Thymus (tissue), 11 donors: Measurements from ENCODE around the gene GSTM4. TPM values are rescaled to one million over a fixed set of nuclear protein-coding genes. Genes with fewer than 3 reads are reported as not detected.
"Not testable (repeated sequence)": the region's sequence is repeated elsewhere in the genome, so short reads cannot be mapped to it uniquely, and the experiment has no call there.

Experiments used
- DNase-seq, 9 donors: peaks; one replicate each; pipeline ENCODE4 v3.0.0-alpha.2; 2013; ENCODE audit warnings: low spot score in 9 of 9, low read depth in 6 of 9, missing footprints in 1 of 9
- H3K27ac ChIP-seq, 2 donors: one replicate each; pipeline ENCODE4 v1.5.1; 2013; ENCODE audit warnings: control low read depth in 1 of 2, low read depth in 1 of 2, low read length in 1 of 2, mild to moderate bottlenecking in 1 of 2, moderate library complexity in 1 of 2
- H3K27me3 ChIP-seq, 2 donors: one replicate each; pipeline ENCODE4 v1.5.1; 2013; ENCODE audit warnings: low read length in 1 of 2; ENCODE audit not compliant: control insufficient read depth in 2 of 2, insufficient read depth in 1 of 2
- H3K36me3 ChIP-seq, 2 donors: one replicate each; pipeline ENCODE4 v1.5.1; 2013; ENCODE audit warnings: low read length in 1 of 2, mild to moderate bottlenecking in 1 of 2, moderate library complexity in 1 of 2; ENCODE audit not compliant: control insufficient read depth in 2 of 2, insufficient read depth in 2 of 2
- H3K4me1 ChIP-seq, 2 donors: one replicate each; pipeline ENCODE4 v1.5.1; 2013; ENCODE audit warnings: low read length in 2 of 2; ENCODE audit not compliant: control insufficient read depth in 2 of 2, insufficient read depth in 2 of 2
- H3K4me3 ChIP-seq, 2 donors: one replicate each; pipeline ENCODE4 v1.5.1; 2013; ENCODE audit warnings: low read length in 2 of 2, control low read depth in 1 of 2, mild to moderate bottlenecking in 1 of 2
- H3K9me3 ChIP-seq, 2 donors: one replicate each; pipeline ENCODE4 v1.5.1; 2013; ENCODE audit warnings: low read length in 1 of 2, mild to moderate bottlenecking in 1 of 2; ENCODE audit not compliant: control insufficient read depth in 2 of 2, insufficient read depth in 1 of 2
- WGBS: extraction: QIAGEN DNeasy Blood & Tissue Kit; methylation state at CpG from one replicate; pipeline ENCODE4 v1.1.7; 2013; 5-methylcytosine and 5-hydroxymethylcytosine counted together
- polyA plus RNA-seq: library from polyadenylated mRNA; stranded (reverse); fragments of 200-250 nt; gene quantifications from one replicate; pipeline ENCODE4 v1.2.3, GENCODE V29; 2013
- total RNA-seq: library from RNA; stranded (reverse); fragments of 120-200 nt; gene quantifications from one replicate; pipeline ENCODE4 v1.2.4, GENCODE V29; 2013
- donor health status: healthy.

The GSTM4 gene
- total and polyA plus RNA-seq, 2 donors, result 6.7 to 15.6 TPM

- H3K27me3 ChIP-seq, H3K4me1 ChIP-seq, H3K4me3 ChIP-seq, H3K9me3 ChIP-seq, DNase-seq, H3K27ac ChIP-seq, H3K36me3 ChIP-seq: not testable (repeated sequence)
- WGBS, result no CpG with 5 or more reads among the region's 4 CpGs
Measured at GRCh38 chr1:109697861-109698260, 42.0 kb downstream of the GSTM4 start.

DNA sequence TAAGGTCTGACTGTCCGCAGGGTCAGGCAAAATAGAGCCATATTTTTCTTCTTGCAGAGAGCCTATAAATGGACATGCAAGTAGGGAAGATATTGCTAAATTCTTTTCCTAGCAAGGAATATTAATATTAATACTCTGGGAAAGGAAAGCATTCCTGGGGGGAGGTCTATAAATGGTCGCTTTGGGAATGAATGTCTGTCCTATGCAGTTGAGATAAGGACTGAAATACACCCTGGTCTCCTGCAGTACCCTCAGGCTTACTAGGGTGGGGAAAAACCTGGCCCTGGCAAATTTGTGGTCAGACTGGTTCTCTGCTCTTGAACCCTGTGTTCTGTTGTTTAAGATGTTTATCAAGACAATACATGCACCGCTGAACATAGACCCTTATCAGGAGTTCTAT lies 47.0 kb downstream of the GSTM4 start:
- DNase-seq, H3K4me1 ChIP-seq, H3K27ac ChIP-seq, H3K36me3 ChIP-seq, H3K4me3 ChIP-seq, H3K27me3 ChIP-seq: not testable (repeated sequence)
- peaks cover 0 to 13% of the 10 kb centered on the region in 2 donors for H3K9me3 ChIP-seq
- 77% methylated on average over 3 of the region's 3 CpGs for WGBS

DNA sequence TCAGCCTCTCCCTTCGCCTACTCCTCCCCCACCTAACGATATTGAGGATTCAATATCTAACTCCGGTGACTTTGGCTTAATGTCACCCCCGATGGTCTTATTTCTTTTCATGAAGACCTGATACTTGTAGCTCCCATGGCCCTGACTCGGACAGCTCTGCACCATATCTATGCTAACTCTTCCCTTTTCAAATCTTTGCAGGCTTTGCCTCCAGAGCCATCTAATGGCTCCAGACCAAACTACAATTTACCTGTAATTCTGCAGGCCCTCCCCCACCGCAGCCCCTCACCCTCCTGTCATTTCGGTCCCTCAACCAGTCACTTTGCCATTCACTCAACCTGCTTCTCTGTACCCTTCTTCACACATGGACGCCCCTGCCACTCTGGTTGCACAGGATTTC lies 48.3 kb downstream of the GSTM4 start:
- Histone ChIP-seq H3K36me3 (no peaks in the 10 kb centered on the region), H3K9me3 (peaks cover 0 to 15% of the 10 kb centered on the region in 2 donors), H3K4me3 (no peak overlapping the region), H3K4me1 (no peaks in the 10 kb centered on the region), H3K27me3 (no peaks in the 10 kb centered on the region), H3K27ac (no peak overlapping the region)
- WGBS, result 89% methylated on average over 8 of the region's 8 CpGs
- DNase-seq, result no peak

DNA sequence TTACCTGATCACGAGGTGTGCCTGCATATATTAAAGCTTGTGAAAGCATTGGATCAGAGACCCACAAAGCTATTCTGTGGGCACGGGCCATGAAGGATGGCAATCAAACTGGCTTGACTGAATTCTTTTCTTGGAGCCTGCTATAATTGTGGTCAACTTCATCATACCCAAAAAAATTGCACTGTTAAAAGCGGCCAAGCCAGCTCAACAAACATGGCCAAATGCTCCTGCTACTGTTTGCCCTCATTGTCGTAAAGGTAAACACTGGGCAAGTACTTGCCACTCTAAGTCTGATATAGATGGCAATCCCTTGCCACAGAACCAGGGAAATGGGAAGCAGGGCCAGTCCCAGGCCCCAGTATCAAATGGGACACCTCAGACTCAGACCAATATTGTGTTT lies 49.5 kb downstream of the GSTM4 start:
- no peak overlapping the region for H3K4me3 ChIP-seq
- H3K36me3 ChIP-seq, result no peaks in the 10 kb centered on the region
- no peaks in the 10 kb centered on the region for H3K4me1 ChIP-seq
- DNase-seq, result no peak
- H3K27ac ChIP-seq, result no peak overlapping the region
- 97% methylated on average over 4 of the region's 4 CpGs for WGBS
- no peaks in the 10 kb centered on the region for H3K27me3 ChIP-seq
- H3K9me3 ChIP-seq, result peaks cover 0 to 18% of the 10 kb centered on the region in 2 donors

GRCh38 chr1:109708949-109709348 lies 53.0 kb downstream of the GSTM4 start:
- not testable (repeated sequence) for DNase-seq, H3K4me1 ChIP-seq, H3K27ac ChIP-seq, H3K9me3 ChIP-seq, H3K36me3 ChIP-seq, H3K27me3 ChIP-seq, H3K4me3 ChIP-seq
- 87% methylated on average over 4 of the region's 4 CpGs for WGBS

- H3K4me3 ChIP-seq, H3K4me1 ChIP-seq, H3K36me3 ChIP-seq, DNase-seq, H3K27ac ChIP-seq, H3K27me3 ChIP-seq, H3K9me3 ChIP-seq: not testable (repeated sequence)
Measured at GRCh38 chr1:109709822-109710221, 53.9 kb downstream of the GSTM4 start.

Other genes with a start within 250 kb of the GSTM4 start
- gene PSMA5, start 229.7 kb upstream of the GSTM4 start, total RNA-seq, result 144 TPM
- 72.3 TPM for gene PSMA5, start 229.7 kb upstream of the GSTM4 start, polyA plus RNA-seq
- 0.05 TPM for gene SYPL2, start 189.6 kb upstream of the GSTM4 start, total RNA-seq
- 0.34 TPM for gene SYPL2, start 189.6 kb upstream of the GSTM4 start, polyA plus RNA-seq
- 5.4 TPM for gene ATXN7L2, start 172.2 kb upstream of the GSTM4 start, total RNA-seq
- gene ATXN7L2, start 172.2 kb upstream of the GSTM4 start, polyA plus RNA-seq, result 19.6 TPM
- gene CYB561D1, start 162.0 kb upstream of the GSTM4 start, total RNA-seq, result 3.3 TPM
- 9.4 TPM for gene CYB561D1, start 162.0 kb upstream of the GSTM4 start, polyA plus RNA-seq
- 2.5 TPM for gene AMIGO1, start 146.4 kb upstream of the GSTM4 start, total RNA-seq
- gene AMIGO1, start 146.4 kb upstream of the GSTM4 start, polyA plus RNA-seq, result 2.3 TPM
- gene GPR61, start 116.2 kb upstream of the GSTM4 start, total RNA-seq, result 0.42 TPM
- gene GPR61, start 116.2 kb upstream of the GSTM4 start, polyA plus RNA-seq, result 0.07 TPM
- 7.7 TPM for gene GNAI3, start 107.5 kb upstream of the GSTM4 start, total RNA-seq
- 4.7 TPM for gene GNAI3, start 107.5 kb upstream of the GSTM4 start, polyA plus RNA-seq
- gene GNAT2, start 36.5 kb upstream of the GSTM4 start, total RNA-seq, result 0.14 TPM
- gene GNAT2, start 36.5 kb upstream of the GSTM4 start, polyA plus RNA-seq, result 0.05 TPM
- 24.8 TPM for gene AMPD2, start 36.3 kb upstream of the GSTM4 start, total RNA-seq
- 32.8 TPM for gene AMPD2, start 36.3 kb upstream of the GSTM4 start, polyA plus RNA-seq
- 14.7 TPM for gene GSTM2, start 12.0 kb downstream of the GSTM4 start, total RNA-seq
- 100 TPM for gene GSTM2, start 12.0 kb downstream of the GSTM4 start, polyA plus RNA-seq
- 12.9 TPM for gene GSTM1, start 31.7 kb downstream of the GSTM4 start, total RNA-seq
- 0.27 TPM for gene GSTM1, start 31.7 kb downstream of the GSTM4 start, polyA plus RNA-seq
- 4.1 TPM for gene GSTM5, start 56.2 kb downstream of the GSTM4 start, total RNA-seq
- 2.3 TPM for gene GSTM5, start 56.2 kb downstream of the GSTM4 start, polyA plus RNA-seq
- gene GSTM3, start 84.9 kb downstream of the GSTM4 start, total RNA-seq, result 14.8 TPM
- 35.5 TPM for gene GSTM3, start 84.9 kb downstream of the GSTM4 start, polyA plus RNA-seq
- not detected for gene EPS8L3, start 107.8 kb downstream of the GSTM4 start, total RNA-seq
- 0.02 TPM for gene EPS8L3, start 107.8 kb downstream of the GSTM4 start, polyA plus RNA-seq